ENCODE data around the gene MRPS22. TPM values are rescaled to one million over a fixed set of nuclear protein-coding genes. Genes with fewer than 3 reads are reported as not detected.

The MRPS22 gene
- total and polyA plus RNA-seq, 9 of the 15 experiments (the other 6 are each of a cell fraction or from before 2014, with no cell fraction given), result 148 to 397 (median 229) TPM

- TF ChIP-seq HNRNPH1 (optimal IDR thresholded peaks at IDR 0.05; ENCODE audit: low read depth, low read length) (no peak), GABPA (tag; conservative IDR thresholded peaks at IDR 0.05; ENCODE audit: low read depth) (no peak), ZNF263 (CRISPR knock-in tag; IDR thresholded peaks at IDR 0.05; ENCODE audit: borderline replicate concordance) (peak; percentile 96)
Measured at GRCh38 chr3:139329364-139329850, 14.4 kb upstream of the MRPS22 start (continued).

GRCh38 chr3:139332092-139332491, 11.7 kb upstream of the MRPS22 start:
- FAIRE-seq (peak; percentile 6), DNase-seq (ENCODE audit: extremely low read depth in 1 of 4, low spot score in 3 of 4) (peak in 1 of 4 experiments; percentile 51), ATAC-seq (no peak)
- H3K9me1 ChIP-seq (ENCODE audit: control insufficient read depth, insufficient read depth, low read length), result no peaks in the 10 kb centered on the region
- peak overlapping the region in 1 of 2 experiments; percentile 42; a peak in 1 of 4 replicates for H3K9ac ChIP-seq (ENCODE audit: insufficient read depth in 1 of 2, low read depth in 2 of 2, low read length in 2 of 2)
- in situ Hi-C loops (cut with MboI) (loop anchor here (5.0 kb wide), 2 partner anchors 230 to 395 kb away; no protein-coding TSS in a partner anchor), intact Hi-C loops (cut with micrococcal nuclease) (no loop called here)
- H3K79me2 ChIP-seq (ENCODE audit: control insufficient read depth, insufficient read depth, low read length), result no peaks in the 10 kb centered on the region
- WGBS (ENCODE audit: insufficient coverage, low coverage, missing lambda C conversion rate), result 22% methylated on average over 2 of the region's 2 CpGs
- ChIA-PET CTCF (ENCODE audit: low intra/inter-chr PET ratio) (interaction anchor here (0.5 kb wide), 1 partner anchor 1531 kb away, joined by 5 read pairs; no protein-coding TSS in a partner anchor), POLR2A (no interaction called here)
- H4K20me1 ChIP-seq (replicated peaks; ENCODE audit: control insufficient read depth, insufficient read depth, low read length), result no peaks in the 10 kb centered on the region
- peak overlapping the region; percentile 4; the same call in 1 of the 2 replicates for H2AFZ ChIP-seq (ENCODE audit: low read depth, low read length)
- no TSS peak for BruUV-seq (replicated peaks)
- no peaks in the 10 kb centered on the region; the same call in 2 of the 3 replicates for H3K36me3 ChIP-seq (ENCODE audit: control insufficient read depth, insufficient read depth, low read length)
- H3K9me3 ChIP-seq (replicated peaks; ENCODE audit: control insufficient read depth, insufficient read depth, low read depth, low read length), result no peaks in the 10 kb centered on the region
- H3K4me3 ChIP-seq, result no peak overlapping the region
- no peak for TF ChIP-seq KLF16 (IDR thresholded peaks at IDR 0.05)
- TF ChIP-seq TAL1 (IDR thresholded peaks at IDR 0.05), result peak; percentile 25; the same call in 1 of the 2 replicates
- no peak for TF ChIP-seq ZC3H8 (IDR thresholded peaks at IDR 0.05)
- 0 out of 2 replicates have a peak, but pooled peaks have one; percentile 18 for TF ChIP-seq TEAD4 (IDR thresholded peaks at IDR 0.05; ENCODE audit: low read length)
- no peak for TF ChIP-seq TEAD4 (CRISPR knock-in tag; IDR thresholded peaks at IDR 0.05; ENCODE audit: borderline replicate concordance)
- peak; percentile 65 for TF ChIP-seq TCF3 (CRISPR knock-in tag; IDR thresholded peaks at IDR 0.05)
- peak; percentile 24 for TF ChIP-seq ARID1B (IDR thresholded peaks at IDR 0.05)
- TF ChIP-seq DPF2 (IDR thresholded peaks at IDR 0.05), result 0 out of 2 replicates have a peak, but pooled peaks have one; percentile 12
- TF ChIP-seq CBFA2T3 (IDR thresholded peaks at IDR 0.05), result peak; percentile 63
- TF ChIP-seq NR3C1 (CRISPR knock-in tag; IDR thresholded peaks at IDR 0.05), result no peak
- H3K27me3 ChIP-seq (ENCODE audit: control insufficient read depth in 2 of 2, insufficient read depth in 2 of 2, low read length in 2 of 2), result no peaks in the 10 kb centered on the region
- peaks cover 17 to 21% of the 10 kb centered on the region in 2 experiments; a peak in 4 of 5 replicates for H3K4me1 ChIP-seq (replicated peaks in 1 of 2; ENCODE audit: control insufficient read depth in 2 of 2, insufficient read depth in 2 of 2, low read length in 2 of 2)
- no peak overlapping the region for H3K27ac ChIP-seq (ENCODE audit: extremely low read depth, low read depth, low read length)
- no peak overlapping the region; the same call in 1 of the 2 replicates for H3K4me2 ChIP-seq (ENCODE audit: insufficient read depth, low read length)
